OCI-LY1 (cell line): ENCODE measurements around the gene NKX1-1.

Experiments used
- EZH2 ChIP-seq: fragments of 200-600 bp; sonication (generic), shearing (Covaris generic); IDR thresholded peaks from 2 replicates; pipeline ENCODE4 v1.8.0; 2017; ENCODE audit warnings: borderline replicate concordance, mixed run types, mild to moderate bottlenecking, antibody characterized with exemption, low read length, moderate library complexity, mixed read lengths
- TF ChIP-seq, protein P1 (sequence below): fragments of 200-600 bp; sonication (generic), shearing (Covaris generic); IDR thresholded peaks from 2 replicates; pipeline ENCODE4 v1.5.1; 2017; ENCODE audit warnings: mild to moderate bottlenecking, antibody characterized with exemption, low read length, moderate library complexity, mixed read lengths

DNA sequence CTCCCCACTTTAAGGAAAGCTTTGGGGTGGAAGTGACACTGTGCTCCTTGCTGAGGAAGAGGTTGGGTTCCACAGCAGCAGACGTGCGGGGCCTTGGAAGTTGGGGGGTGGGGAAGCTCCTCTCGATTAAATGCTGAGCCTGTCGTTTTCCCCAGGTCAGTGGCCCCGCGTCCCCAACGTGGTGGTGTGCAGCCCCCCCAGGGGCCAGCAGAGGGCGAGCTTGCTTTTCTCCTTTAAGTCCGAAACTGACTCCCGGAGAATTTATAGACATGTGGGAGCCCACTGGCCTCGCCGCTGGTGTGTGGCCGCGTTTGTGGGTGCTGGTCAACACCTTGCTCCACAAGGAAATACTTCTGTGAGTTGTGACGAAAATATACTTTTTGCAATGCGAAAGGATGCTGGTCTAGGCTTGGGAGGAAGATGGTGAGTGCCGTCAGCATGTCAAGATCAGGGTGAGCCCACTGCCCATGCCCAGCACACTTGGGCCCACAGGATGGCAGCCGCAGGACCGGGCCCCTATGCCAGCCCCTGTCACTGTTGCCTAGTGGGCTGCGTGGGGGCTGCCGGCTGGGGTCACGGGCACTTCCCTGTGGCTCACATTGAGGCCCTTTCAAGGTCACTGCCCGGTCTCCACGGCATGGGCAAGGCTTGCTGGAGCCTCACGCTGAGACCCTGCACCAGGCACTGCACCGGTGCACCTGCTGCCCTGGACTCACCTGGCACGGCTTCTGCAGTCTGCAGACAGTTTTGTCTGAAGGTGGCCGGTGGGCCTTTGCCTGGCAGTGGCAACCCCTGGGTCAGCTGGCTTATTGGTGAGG is 49.9 kb downstream of the NKX1-1 start:
- TF ChIP-seq, protein P1, sequence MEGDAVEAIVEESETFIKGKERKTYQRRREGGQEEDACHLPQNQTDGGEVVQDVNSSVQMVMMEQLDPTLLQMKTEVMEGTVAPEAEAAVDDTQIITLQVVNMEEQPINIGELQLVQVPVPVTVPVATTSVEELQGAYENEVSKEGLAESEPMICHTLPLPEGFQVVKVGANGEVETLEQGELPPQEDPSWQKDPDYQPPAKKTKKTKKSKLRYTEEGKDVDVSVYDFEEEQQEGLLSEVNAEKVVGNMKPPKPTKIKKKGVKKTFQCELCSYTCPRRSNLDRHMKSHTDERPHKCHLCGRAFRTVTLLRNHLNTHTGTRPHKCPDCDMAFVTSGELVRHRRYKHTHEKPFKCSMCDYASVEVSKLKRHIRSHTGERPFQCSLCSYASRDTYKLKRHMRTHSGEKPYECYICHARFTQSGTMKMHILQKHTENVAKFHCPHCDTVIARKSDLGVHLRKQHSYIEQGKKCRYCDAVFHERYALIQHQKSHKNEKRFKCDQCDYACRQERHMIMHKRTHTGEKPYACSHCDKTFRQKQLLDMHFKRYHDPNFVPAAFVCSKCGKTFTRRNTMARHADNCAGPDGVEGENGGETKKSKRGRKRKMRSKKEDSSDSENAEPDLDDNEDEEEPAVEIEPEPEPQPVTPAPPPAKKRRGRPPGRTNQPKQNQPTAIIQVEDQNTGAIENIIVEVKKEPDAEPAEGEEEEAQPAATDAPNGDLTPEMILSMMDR = peak; percentile 52
- no peak for TF ChIP-seq EZH2
